ENCODE results near the gene SDSL. TPM values are rescaled to one million over a fixed set of nuclear protein-coding genes. Genes with fewer than 3 reads are reported as not detected.

The SDSL gene
- total and polyA plus RNA-seq, 2 of the 13 experiments (the other 11 are each of a cell fraction or from before 2014, with no cell fraction given), result 1.2 to 1.7 TPM

GRCh38 chr12:113422030-113422885 lies at the start of gene SDSL (continued):
- TF ChIP-seq THAP9 (CRISPR knock-in tag; IDR thresholded peaks at IDR 0.05; ENCODE audit: borderline replicate concordance), result peak; percentile 40
- TF ChIP-seq KLF13 (CRISPR knock-in tag; IDR thresholded peaks at IDR 0.05), result no peak
- TF ChIP-seq, protein P1, sequence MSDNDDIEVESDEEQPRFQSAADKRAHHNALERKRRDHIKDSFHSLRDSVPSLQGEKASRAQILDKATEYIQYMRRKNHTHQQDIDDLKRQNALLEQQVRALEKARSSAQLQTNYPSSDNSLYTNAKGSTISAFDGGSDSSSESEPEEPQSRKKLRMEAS (IDR thresholded peaks at IDR 0.05), result peak; percentile 36; the same call in 1 of the 2 replicates
- peak; percentile 47; the same call in 1 of the 2 replicates for TF ChIP-seq THAP11 (CRISPR knock-in tag; IDR thresholded peaks at IDR 0.05)
- TF ChIP-seq PHF8 (CRISPR knock-in tag; IDR thresholded peaks at IDR 0.05), result peak; percentile 70
- peak; percentile 77 for TF ChIP-seq ZFY (CRISPR knock-in tag; IDR thresholded peaks at IDR 0.05)
- peak; percentile 72 for TF ChIP-seq KAT8 (CRISPR knock-in tag; IDR thresholded peaks at IDR 0.05)
- TF ChIP-seq, protein P2, sequence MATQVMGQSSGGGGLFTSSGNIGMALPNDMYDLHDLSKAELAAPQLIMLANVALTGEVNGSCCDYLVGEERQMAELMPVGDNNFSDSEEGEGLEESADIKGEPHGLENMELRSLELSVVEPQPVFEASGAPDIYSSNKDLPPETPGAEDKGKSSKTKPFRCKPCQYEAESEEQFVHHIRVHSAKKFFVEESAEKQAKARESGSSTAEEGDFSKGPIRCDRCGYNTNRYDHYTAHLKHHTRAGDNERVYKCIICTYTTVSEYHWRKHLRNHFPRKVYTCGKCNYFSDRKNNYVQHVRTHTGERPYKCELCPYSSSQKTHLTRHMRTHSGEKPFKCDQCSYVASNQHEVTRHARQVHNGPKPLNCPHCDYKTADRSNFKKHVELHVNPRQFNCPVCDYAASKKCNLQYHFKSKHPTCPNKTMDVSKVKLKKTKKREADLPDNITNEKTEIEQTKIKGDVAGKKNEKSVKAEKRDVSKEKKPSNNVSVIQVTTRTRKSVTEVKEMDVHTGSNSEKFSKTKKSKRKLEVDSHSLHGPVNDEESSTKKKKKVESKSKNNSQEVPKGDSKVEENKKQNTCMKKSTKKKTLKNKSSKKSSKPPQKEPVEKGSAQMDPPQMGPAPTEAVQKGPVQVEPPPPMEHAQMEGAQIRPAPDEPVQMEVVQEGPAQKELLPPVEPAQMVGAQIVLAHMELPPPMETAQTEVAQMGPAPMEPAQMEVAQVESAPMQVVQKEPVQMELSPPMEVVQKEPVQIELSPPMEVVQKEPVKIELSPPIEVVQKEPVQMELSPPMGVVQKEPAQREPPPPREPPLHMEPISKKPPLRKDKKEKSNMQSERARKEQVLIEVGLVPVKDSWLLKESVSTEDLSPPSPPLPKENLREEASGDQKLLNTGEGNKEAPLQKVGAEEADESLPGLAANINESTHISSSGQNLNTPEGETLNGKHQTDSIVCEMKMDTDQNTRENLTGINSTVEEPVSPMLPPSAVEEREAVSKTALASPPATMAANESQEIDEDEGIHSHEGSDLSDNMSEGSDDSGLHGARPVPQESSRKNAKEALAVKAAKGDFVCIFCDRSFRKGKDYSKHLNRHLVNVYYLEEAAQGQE (IDR thresholded peaks at IDR 0.05; ENCODE audit: borderline replicate concordance in 1 of 2, low read depth in 1 of 2, low read length in 2 of 2), result peak in 1 of 2 experiments; percentile 64; a peak in 1 of 4 replicates
- peak; percentile 99 for TF ChIP-seq ZFP91 (CRISPR knock-in tag; IDR thresholded peaks at IDR 0.05; ENCODE audit: borderline replicate concordance)
- peak; percentile 33; the same call in 1 of the 2 replicates for TF ChIP-seq ZNF350 (CRISPR knock-in tag; IDR thresholded peaks at IDR 0.05; ENCODE audit: borderline replicate concordance, low read depth)
- TF ChIP-seq NONO (IDR thresholded peaks at IDR 0.05), result no peak
- 0 out of 2 replicates have a peak, but pooled peaks have one; percentile 28 for TF ChIP-seq NONO (CRISPR knock-in tag; conservative IDR thresholded peaks at IDR 0.05)
- 0 out of 2 replicates have a peak, but pooled peaks have one; percentile 38 for TF ChIP-seq ZNF225 (CRISPR knock-in tag; IDR thresholded peaks at IDR 0.05)
- TF ChIP-seq MYC (CRISPR knock-in tag; IDR thresholded peaks at IDR 0.05; ENCODE audit: borderline replicate concordance), result peak; percentile 45; the same call in 1 of the 2 replicates
- peak; percentile 29; the same call in 1 of the 2 replicates for TF ChIP-seq ETV5 (CRISPR knock-in tag; IDR thresholded peaks at IDR 0.05; ENCODE audit: borderline replicate concordance)
- TF ChIP-seq TBX2 (CRISPR knock-in tag; IDR thresholded peaks at IDR 0.05; ENCODE audit: borderline replicate concordance), result peak; percentile 40; the same call in 1 of the 2 replicates
- peak; percentile 18 for TF ChIP-seq ZNF781 (CRISPR knock-in tag; IDR thresholded peaks at IDR 0.05; ENCODE audit: borderline replicate concordance, not compliant biosample characterization)
- peak; percentile 57; the same call in 1 of the 2 replicates for TF ChIP-seq ZFX (CRISPR knock-in tag; IDR thresholded peaks at IDR 0.05; ENCODE audit: low read depth)
- TF ChIP-seq SP1 (IDR thresholded peaks at IDR 0.05), result no peak
- TF ChIP-seq SP1 (CRISPR knock-in tag; IDR thresholded peaks at IDR 0.05), result peak; percentile 48; the same call in 1 of the 2 replicates
